GM19467 (cell line): ENCODE results near the gene ZFTA.
"Not testable (repeated sequence)": the region's sequence is repeated elsewhere in the genome, so short reads cannot be mapped to it uniquely, and the experiment has no call there.

ENCODE experiments used
- ATAC-seq: cut with Tn5 transposase; IDR thresholded peaks from one replicate; pipeline ENCODE4 v1.9.1; 2021; ENCODE audit warnings: mild to moderate bottlenecking, moderate library complexity; ENCODE audit not compliant: unreplicated experiment

ZFTA gene

GRCh38 chr11:63779039-63779438 lies 10.5 kb upstream of the ZFTA start:
- no peak for ATAC-seq

GRCh38 chr11:63775191-63775590 lies 6.6 kb upstream of the ZFTA start:
- no peak for ATAC-seq

- ATAC-seq, result not testable (repeated sequence)
These were observed 3.3 kb upstream of the ZFTA start for GRCh38 chr11:63771741-63772318.

GRCh38 chr11:63770763-63771162 lies 2.2 kb upstream of the ZFTA start:
- ATAC-seq, result no peak

GRCh38 chr11:63769714-63770455 lies 1.3 kb upstream of the ZFTA start:
- ATAC-seq, result no peak

- peak; percentile 27 for ATAC-seq
These were observed 603 bp upstream of the ZFTA start for GRCh38 chr11:63769042-63769713.

- ATAC-seq, result no peak
These were observed 874 bp downstream of the ZFTA start for GRCh38 chr11:63767565-63768236.

- no peak for ATAC-seq
These were observed 1.4 kb downstream of the ZFTA start for GRCh38 chr11:63767267-63767564.

- ATAC-seq, result no peak
These were observed 1.9 kb downstream of the ZFTA start for GRCh38 chr11:63766531-63767235.

- no peak for ATAC-seq
These were observed 2.8 kb downstream of the ZFTA start for GRCh38 chr11:63765688-63766241.

- no peak for ATAC-seq
These were observed 3.6 kb downstream of the ZFTA start for GRCh38 chr11:63764679-63765647.

GRCh38 chr11:63764340-63764678 lies 4.3 kb downstream of the ZFTA start:
- no peak for ATAC-seq

GRCh38 chr11:63763496-63764339 lies 4.9 kb downstream of the ZFTA start:
- no peak for ATAC-seq

- no peak for ATAC-seq
These were observed 5.7 kb downstream of the ZFTA start for GRCh38 chr11:63762654-63763495.

GRCh38 chr11:63761931-63762653 lies 6.5 kb downstream of the ZFTA start:
- no peak for ATAC-seq

- no peak for ATAC-seq
These were observed 7.4 kb downstream of the ZFTA start for GRCh38 chr11:63761188-63761587.

GRCh38 chr11:63760487-63761079 lies 8.0 kb downstream of the ZFTA start:
- no peak for ATAC-seq
